NK-92 treated with Interleukin-12 subunit alpha and Interleukin-12 subunit beta, amount 100 ng/mL, for 24 hours (cell line): ENCODE data around the gene MANF.
"Not testable (repeated sequence)": the region's sequence is repeated elsewhere in the genome, so short reads cannot be mapped to it uniquely, and the experiment has no call there.

ENCODE experiments used
- DNase-seq: peaks from one replicate; lab custom pipeline; 2025; lab: John Stamatoyannopoulos, UW

The MANF gene

DNA sequence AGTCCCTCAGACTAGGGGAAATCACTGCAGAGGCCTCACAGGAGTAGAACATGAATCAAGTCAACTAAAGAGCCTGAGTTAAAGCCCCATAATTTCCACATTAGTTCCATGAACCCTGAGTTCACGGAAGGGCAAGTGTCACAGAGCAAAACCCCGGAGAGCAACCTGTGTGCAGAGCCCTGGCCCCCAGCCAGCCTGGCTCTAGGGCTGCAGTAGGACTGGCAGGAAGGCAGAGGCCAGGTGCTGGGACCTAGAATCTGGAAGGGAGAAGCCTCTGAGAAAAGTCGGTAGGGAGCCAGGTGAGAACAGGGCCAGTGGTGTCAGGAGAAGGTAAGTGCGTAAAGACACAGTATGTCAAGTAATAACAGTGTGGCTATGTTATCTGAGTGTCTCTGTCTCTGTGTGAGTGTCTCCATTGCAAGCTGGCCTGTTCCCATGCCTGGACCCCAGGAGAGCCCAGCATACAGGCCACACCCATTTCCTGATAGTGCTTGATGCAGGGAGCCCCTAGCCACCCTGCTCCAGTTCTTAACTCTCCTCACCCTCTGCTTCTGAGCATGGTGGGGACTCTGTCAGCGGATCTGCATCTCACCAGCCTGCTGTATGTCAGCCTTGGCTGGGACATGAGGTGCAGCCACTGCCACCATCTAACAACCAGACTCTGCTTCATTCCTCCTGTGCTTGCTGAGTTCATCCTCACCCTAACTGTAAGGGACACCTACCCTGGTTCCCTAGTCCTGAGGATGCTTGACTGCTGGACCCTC lies 11.3 kb upstream of the MANF start:
- no peak for DNase-seq

DNA sequence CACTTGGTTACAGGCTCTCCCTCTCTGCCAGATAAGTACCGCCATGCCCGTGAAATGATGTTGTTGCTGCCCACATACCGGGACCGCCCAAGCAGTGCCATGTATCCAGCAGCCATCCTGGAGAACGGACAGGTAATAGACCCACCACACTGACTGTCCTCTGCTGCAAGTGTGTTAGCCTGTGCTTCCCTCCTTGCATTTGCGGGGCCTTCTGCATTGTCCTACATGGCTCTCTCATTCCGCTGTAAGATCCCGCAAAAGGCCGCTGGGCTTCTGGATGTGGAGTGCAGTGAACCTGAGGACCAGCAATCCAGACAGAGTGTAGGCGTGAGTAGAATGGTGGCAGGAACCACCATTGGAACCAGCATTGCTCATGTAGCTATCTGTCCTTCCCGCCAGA lies 10.6 kb upstream of the MANF start:
- DNase-seq, result no peak

DNA sequence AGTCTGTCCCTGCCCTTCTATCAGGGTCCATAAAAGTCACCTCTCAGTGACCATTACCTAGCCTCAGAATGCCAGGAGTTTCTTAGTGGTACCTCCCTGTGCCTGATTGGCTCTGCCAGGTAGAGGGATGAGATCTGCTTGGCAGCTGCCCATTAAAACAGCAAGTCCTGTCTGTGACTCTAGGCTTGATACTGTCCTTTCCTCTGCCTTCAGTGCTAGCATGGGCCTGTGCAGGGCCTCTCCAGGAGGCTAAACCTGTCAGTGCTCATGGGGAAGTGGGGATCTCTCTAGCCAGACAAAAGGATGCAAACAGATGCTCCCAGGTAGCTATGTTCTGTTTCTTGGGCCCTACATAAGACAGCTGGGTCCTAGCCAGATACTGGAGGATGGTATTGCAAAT lies 10.0 kb upstream of the MANF start:
- DNase-seq, result no peak

DNA sequence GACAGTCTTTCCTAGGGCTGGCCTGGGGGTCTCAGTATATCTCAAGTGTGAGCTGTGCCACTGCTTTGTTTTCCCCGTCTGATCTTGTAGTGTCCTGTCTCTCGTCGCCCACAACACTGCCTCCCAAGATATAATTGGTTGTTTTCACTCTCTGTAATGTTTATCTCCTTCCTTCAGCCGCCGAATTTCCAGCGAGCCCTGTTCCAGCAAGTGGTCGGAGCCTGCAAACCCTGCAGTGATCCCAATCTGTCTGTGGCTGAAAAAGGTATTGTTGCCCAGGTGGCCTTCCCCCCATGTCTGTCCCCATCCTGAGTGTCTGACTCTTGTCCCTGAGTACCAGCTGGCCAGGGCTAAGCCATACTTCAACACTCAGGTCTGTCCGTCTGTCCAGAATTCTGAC lies 9.5 kb upstream of the MANF start:
- no peak for DNase-seq

DNA sequence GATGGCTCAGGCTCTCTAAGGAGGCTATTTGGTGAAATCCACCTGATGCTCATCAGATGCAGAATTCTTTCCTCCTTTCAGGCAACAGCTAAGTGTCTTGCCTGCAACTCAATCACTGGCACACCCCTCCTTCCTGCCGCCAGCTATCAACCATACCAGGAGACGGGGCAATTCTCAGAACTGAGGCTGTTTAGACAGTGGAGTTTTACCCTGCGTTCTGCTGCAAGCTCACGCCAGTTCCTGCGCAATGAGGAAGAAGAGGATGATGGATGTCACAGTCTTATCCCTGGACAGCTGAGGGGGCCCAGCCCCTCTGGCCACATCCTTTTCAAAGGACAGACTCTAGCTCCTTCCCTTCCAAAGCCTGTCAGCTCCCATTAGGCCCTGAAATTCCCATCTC lies 7.0 kb upstream of the MANF start:
- no peak for DNase-seq

DNA sequence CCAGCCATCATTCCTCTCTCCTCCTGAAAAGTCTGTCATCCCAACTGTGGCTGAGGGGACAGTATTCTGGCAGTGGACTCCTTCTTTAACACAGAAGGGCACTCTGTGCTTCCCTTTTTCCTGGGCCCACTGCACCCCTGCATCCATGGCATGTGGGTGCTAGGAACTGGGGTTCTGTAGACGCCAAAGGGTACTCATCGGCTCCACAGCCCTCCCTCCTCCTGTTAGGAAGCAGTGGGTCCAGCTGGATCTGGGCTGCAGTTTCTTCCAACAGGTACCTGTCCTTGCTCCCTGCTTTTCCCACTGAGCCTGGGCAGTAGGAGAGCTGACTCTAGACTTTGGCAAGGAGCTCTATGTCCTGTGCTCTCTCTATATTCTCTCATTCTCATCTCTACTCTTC lies 6.4 kb upstream of the MANF start:
- no peak for DNase-seq

DNA sequence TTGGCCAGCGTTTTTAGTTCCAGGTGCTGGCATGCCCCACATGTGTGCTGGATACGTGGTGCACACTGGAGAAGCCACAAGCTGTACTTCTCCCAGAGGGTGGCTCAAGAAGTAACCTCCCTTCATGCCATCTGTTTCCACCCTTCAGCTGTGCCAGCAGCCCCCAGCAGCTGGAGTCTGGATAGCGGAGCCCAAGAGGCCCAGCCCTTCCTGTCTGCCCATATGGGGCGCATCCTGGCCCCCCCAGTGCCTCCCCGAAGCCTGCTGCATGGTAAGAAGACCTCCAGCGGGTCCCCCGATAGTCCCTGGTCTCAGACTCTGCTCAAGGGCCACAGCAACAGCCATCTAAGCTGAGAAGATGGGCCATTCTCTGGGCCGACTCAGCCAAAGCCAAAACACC lies 5.8 kb upstream of the MANF start:
- no peak for DNase-seq

DNA sequence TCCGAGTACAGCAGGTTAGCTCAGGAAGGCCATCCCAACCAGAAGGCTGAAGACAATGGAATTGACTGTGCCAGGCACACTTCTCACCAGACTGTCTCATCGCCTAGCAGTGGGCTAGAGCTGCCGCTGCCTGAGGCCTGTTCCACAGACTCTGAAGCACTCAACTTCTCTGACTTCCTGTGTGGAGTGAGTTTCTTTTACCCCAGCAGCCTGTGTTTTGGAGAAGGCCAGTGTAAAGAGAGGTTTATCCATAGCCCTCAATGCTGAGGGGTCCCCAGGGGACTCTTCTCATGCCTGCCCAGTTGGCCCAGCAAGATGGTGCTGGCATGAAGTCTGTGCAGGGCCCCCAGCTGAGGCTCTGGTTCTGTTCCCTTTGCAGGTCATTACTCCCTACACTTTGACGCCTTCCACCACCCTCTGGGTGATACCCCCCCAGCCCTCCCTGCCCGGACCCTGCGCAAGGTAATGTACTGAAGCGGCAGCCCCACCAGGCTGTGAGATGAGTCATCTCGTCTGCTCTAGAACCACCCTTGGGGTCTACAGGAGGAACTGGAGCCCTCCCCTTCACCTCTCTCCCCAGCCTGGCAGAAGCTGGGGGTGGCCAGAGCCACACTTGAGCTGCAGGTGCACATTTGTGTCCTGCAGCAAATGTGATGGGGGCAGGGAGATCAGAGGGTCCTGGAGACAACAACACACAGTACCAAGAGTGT lies 5.2 kb upstream of the MANF start:
- DNase-seq, result no peak

DNA sequence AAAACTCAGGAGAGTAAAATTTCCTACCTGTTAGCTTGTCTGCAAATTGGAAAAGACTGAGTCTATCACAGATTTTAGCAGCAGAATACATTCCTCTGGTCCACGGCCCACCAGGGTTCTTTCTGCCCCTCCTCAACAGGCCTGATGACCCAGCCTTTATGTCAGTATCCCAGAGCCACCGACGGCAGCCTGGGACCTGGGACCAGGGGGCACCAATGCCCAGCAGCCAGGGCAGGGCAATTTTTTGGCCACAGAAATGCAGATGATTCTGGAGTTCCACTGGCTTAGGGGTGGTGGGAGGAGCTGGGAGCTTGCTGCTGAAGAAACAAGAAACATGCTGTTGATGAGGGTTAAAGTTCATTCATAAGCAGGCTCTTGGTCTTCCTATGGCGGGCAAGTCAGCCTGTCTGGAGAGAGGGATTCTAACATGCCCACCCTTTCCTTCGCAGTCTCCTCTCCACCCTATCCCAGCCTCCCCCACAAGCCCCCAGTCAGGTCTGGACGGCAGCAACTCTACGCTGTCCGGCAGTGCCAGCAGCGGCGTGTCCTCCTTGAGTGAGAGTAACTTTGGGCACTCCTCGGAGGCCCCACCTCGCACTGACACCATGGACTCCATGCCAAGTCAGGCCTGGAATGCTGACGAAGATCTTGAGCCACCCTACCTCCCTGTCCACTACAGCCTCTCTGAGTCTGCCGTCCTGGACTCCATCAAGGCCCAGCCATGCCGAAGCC lies 4.3 kb upstream of the MANF start:
- DNase-seq, result no peak

DNA sequence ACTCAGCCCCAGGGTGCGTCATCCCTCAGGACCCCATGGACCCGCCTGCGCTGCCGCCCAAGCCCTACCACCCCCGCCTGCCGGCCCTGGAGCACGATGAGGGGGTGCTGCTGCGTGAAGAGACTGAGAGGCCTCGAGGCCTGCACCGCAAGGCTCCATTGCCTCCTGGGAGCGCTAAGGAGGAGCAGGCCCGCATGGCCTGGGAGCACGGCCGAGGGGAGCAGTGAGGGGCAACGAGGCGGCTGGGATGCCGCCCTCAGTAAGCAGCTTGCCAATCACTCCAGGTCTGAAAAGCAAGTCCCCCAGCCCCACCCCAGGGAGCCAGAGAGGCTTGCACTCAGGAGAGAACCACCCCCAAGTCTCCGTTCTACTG lies 3.8 kb upstream of the MANF start:
- no peak for DNase-seq

DNA sequence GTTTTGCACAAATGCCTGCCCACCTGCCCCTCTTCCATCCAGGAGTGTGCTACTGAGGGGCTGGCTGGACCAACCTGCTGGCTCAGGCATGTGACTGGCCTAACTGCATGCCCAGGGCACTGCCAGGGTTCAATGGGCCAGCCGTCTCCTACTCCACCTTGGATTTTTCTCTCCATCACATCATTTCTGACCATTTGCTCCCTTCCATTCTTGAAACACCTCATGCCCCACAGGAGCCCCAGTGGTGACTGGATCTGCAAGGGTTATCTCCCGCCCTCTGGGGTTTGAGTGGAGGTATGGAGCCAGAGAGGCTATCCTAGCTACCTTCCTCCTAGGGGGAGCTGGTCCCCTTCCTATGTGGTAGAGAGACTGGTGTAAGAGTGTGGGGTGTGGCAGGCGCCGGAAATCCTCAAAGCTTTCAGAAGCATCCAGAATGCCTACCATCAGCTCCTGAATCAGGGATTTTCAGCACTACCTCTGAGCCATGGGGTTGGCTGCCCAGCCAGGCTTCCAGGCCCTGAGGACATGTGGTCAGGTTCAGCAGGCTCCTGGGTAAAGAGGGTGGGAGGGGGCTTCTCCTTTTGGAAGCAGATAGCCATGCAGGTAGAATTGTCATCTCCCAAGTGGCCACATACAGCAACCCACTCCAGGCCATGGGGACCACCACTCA lies 2.9 kb upstream of the MANF start:
- no peak for DNase-seq

DNA sequence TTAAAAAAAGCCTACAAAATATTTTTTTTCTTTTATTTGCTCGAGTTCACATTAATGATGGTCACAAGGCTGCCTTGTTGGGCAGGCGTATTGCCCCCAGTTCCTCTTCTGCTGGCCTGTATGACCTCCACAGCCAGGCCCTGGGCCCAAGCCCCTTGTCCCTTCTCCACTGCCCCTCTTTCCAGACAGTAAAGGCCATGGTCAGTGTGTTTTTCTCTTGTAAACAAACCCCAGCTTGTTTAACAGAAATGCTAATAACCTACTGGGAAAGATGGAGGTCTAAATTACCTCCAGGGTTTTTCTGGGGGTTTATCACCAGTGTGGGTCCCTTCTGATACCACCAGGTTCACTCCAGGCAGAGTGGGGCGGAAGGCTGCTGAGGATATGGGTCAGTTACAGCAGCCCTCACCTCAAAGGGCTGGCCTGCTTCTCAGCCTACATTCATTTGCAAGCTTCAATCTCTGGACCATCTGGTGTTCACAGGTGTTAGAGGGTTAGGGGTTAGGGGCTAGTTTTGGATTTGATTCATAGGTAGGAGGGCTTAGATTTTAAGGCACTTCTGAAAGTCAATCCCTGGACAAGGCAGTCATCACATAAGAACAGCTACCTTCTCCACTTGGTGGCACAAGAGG lies 2.0 kb upstream of the MANF start:
- no peak for DNase-seq

DNA sequence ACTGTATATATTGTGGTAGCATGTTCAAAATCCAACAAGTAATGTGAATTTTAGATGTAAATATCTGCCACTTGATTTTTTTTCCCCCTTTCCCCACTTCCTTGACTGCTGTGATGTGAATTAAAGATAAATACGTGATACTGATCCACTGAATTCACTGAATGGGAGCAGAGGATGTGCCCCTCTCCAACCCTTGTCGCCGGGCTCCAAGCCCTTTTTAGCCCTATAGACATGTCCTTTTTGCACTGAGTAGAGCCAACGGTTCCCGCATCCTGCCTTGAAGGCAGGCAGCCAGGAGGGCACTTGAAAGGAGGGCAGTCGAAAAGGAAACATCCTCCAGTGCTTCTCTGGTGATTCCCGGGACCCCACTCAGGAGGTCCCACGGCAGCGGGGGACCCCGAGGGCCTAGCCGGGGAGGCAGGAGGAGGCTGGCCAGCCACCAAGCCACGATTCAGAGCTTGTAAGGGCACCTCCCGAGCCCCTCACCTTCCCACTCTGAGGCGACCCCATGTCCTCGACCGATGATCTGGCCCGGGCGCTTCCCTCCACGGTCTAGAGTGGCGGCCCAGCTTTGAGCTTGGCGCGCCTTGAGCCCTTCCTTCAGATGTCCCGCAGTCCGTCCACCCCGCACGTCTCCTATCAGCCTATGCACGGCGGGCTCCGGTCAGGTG lies 901 bp upstream of the MANF start:
- peak; percentile 52 for DNase-seq

DNA sequence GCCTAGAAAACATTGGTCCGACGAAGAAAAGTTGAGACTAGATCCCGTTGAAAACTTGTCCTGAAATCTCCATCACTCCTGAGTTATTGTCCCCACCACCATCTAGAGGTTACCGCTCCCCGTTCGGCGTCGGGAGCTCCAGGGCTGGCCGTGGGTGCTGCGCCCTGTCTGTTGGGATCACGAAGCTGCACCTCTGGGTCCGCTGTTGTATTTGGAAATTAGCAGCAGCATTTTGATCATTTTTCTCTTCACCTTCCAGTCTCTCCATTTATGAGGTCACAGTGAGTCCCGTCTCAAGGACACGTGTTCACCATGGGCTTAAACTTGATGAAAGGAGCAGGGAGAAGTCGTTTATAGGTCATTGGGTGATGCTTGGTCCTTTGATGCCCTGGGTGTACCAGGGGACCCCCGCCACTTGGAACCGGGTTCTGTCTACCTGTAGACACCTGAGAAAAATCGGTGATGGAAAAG lies 565 bp downstream of the MANF start:
- DNase-seq, result no peak

DNA sequence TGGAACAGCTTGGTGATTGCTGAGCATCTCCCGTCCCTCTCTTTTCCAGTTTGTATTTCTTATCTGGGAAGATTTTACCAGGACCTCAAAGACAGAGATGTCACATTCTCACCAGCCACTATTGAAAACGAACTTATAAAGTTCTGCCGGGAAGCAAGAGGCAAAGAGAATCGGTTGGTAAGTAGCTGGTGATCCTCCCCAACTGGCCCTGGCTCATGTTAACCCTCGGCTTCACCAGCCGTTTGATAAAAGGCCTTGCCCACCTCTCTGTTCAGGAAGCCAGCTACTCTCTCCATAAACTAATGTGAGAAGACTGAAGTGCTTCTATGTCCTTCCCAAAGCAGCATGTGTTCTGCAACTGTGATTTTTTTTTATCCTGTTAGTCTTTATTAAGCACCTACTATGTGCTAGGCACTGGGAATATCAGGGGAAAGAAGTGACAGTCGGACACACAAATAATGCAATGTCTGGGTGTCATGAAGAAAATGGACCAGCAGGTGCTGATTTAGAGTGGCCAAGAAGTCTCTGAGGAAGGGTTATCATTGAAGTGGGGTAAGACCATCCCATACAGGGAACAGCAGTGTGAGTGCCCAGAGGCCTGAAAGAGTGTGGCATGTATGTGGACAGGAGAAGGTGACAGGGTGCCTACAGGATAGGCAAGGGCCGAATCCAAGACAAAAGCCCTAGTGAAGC lies 1.2 kb downstream of the MANF start:
- DNase-seq, result no peak

DNA sequence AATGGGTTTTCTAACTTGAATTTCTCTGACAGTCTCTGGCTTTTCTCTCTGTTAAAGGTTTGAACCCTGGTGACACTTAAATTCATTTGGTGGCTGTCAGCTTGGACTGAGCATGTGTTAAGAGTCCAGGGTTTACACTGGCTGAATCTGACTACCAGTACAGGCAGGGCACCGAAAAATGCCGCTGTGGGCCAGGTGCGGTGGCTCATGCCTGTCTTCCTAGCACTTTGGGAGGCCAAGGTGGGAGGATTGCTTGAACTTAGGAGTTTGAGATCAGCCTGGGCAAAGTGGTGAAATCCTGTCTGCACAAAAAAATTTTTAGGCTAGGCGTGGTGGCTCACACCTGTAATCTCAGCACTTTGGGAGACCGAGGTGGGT lies 1.8 kb downstream of the MANF start:
- no peak for DNase-seq

DNA sequence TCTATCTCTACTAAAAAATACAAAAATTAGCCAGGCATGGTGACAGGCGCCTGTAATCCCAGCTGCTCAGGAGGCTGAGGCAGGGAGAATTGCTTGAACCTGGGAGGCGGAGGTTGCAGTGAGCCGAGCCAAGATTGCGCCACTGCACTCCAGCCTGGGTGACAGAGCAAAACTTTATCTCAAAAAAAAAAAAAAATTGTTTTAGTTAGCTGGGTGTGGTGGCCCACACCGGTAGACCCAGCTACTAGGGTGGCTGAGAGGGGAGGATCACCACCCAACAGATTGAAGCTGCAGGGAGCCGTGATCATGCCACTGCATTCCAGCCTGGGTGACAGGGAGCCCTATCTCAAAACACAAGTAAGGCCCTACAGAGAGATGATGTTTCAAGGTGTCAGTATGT lies 2.2 kb downstream of the MANF start:
- not testable (repeated sequence) for DNase-seq

DNA sequence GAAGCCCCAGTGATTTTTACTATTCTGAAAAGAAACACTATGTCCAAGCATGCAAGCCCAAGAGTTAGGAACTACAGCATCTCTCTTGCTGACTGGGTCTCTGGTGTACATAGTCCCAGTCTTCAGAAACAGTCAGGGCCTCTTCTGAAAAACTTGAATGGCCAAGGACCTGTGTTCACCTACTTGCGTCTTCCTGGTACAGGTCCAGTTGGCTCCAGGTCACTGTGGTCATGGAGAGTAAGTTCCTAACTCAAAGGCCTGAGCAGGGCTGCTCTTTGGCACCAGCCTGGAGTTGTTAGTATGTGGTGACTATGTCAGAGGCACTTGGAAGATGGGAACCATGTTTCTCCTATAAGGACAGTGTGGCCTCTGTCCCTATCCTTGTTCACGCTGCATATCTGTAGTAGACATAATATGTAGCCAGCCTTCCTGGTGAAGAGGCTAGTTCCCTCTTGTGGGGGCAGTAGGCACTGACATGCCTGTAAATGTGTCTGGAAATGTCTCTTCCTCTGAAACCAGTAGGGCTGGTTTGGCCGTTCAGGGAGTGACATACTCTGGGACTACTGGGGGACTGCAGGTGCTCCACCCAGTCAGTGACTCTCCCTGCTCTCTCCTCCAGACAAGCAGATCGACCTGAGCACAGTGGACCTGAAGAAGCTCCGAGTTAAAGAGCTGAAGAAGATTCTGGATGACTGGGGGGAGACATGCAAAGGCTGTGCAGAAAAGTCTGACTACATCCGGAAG lies 3.4 kb downstream of the MANF start:
- no peak for DNase-seq

DNA sequence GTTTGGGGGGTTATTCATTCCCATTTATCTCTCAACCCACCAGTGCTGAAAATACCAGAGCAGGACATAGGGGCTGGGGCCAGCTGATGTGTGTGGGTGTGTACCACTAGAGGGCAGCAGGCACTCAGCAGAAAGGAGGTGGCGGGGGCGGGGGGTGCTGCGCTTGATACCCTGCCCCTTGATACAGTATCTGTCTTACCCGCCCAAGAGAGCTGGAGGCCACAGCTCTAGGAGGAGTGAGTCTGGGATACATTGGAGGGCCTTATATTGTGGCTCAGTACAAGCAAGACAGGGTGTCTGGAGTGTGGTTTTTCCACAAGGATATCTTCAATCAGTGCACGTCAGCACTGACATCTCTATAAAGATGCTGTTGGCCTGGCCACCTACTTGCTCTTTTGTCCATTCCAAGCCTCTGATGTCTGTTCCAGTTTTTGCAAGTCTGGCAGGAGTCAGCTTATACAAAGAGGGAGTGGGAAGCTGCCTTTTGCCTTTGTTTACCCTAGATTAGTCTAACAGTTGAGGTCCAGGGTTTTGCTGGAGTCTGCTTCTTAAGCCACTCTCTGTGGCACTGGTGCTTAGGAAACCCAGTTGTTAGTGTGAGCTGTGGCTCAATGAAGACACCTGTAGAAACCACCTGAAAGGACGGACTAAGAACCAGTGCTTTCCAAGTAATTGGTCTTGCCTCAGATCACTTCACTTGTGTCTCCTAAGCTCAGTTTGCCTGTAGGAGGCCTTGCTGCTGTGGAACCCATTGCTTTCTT lies 4.5 kb downstream of the MANF start:
- peak; percentile 21 for DNase-seq
